A673 (cell line): ENCODE measurements around the gene DNAL4. TPM values are rescaled to one million over a fixed set of nuclear protein-coding genes. Genes with fewer than 3 reads are reported as not detected.

Experiments used
- BruUV-seq: library from RNA; stranded (reverse); fragments of 400-500 nt; replicated peaks from 2 replicates; lab custom pipeline; 2021; lab: Mats Ljungman, UMichigan
- CTCF ChIA-PET: fragments of 300-600 bp; sonication (Branson Sonifier 250); formaldehyde crosslinking; loops from one replicate; lab custom pipeline; 2022; ENCODE audit warnings: antibody characterized with exemption; lab: Charles Lee
- POLR2A ChIA-PET: fragments of 300-600 bp; sonication (Branson Sonifier 250); formaldehyde crosslinking; loops from one replicate; lab custom pipeline; 2022; ENCODE audit warnings: antibody characterized with exemption; ENCODE audit not compliant: low non-redundant PET; lab: Charles Lee
- DNase-seq: peaks from one replicate; pipeline ENCODE4 v3.0.0-alpha.2; 2015; ENCODE audit warnings: low spot score
- H3K27ac ChIP-seq: fragments of 200-600 bp; sonication (generic); 2 replicates; pipeline ENCODE4 v1.5.1; 2016; ENCODE audit warnings: mixed run types, low read depth, mild to moderate bottlenecking, mixed read lengths, antibody characterized with exemption, low read length; ENCODE audit not compliant: poor library complexity, severe bottlenecking
- H3K27me3 ChIP-seq: fragments of 200-600 bp; sonication (generic); replicated peaks from 2 replicates; pipeline ENCODE4 v1.6.1; 2017; ENCODE audit warnings: mixed run types, low read depth, mild to moderate bottlenecking, mixed read lengths, antibody characterized with exemption, low read length; ENCODE audit not compliant: insufficient read depth, poor library complexity
- H3K36me3 ChIP-seq: fragments of 200-600 bp; sonication (generic); 2 replicates; pipeline ENCODE4 v1.6.1; 2016; ENCODE audit warnings: mixed run types, mild to moderate bottlenecking, mixed read lengths, antibody characterized with exemption, low read length; ENCODE audit not compliant: insufficient read depth, poor library complexity, severe bottlenecking
- H3K4me1 ChIP-seq: fragments of 200-600 bp; sonication (generic); 2 replicates; pipeline ENCODE4 v1.6.1; 2017; ENCODE audit warnings: mixed run types, mild to moderate bottlenecking, mixed read lengths, antibody characterized with exemption, low read length; ENCODE audit not compliant: insufficient read depth, poor library complexity, severe bottlenecking
- H3K4me3 ChIP-seq: fragments of 200-600 bp; sonication (generic); 2 replicates; pipeline ENCODE4 v1.5.1; 2016; ENCODE audit warnings: low read depth, mixed run types, mild to moderate bottlenecking, mixed read lengths, low read length; ENCODE audit not compliant: poor library complexity, severe bottlenecking
- H3K9me3 ChIP-seq: fragments of 200-600 bp; sonication (generic); 2 replicates; pipeline ENCODE4 v1.6.1; 2016; ENCODE audit warnings: mixed run types, low read depth, mild to moderate bottlenecking, mixed read lengths, antibody characterized with exemption, low read length; ENCODE audit not compliant: poor library complexity, severe bottlenecking
- EZH2 ChIP-seq: fragments of 200-600 bp; sonication (generic); IDR thresholded peaks from 2 replicates; pipeline ENCODE4 v1.6.1; 2017; ENCODE audit warnings: borderline replicate concordance, low read depth, mild to moderate bottlenecking, mixed read lengths, antibody characterized with exemption, low read length; ENCODE audit not compliant: poor library complexity, severe bottlenecking
- intact Hi-C: fragments of 100-400 bp; cut with micrococcal nuclease; formaldehyde crosslinking; loops from one replicate; pipeline ENCODE4 v1.10.0; 2022; ENCODE audit not compliant: unreplicated experiment
- total RNA-seq: library from RNA; stranded (reverse); gene quantifications from 2 replicates; pipeline ENCODE4 v1.2.3, GENCODE V29; 2021
- TF ChIP-seq, protein P1 (sequence below): fragments of 300-800, 200-600 bp; sonication (generic); conservative IDR thresholded peaks from 2 replicates; pipeline ENCODE4 v1.5.1; 2017; ENCODE audit warnings: low read depth, mild to moderate bottlenecking, antibody characterized with exemption, low read length, moderate library complexity, mixed read lengths

The DNAL4 gene
- total RNA-seq, 1 experiment from 2014 or later, result 59.1 TPM

DNA sequence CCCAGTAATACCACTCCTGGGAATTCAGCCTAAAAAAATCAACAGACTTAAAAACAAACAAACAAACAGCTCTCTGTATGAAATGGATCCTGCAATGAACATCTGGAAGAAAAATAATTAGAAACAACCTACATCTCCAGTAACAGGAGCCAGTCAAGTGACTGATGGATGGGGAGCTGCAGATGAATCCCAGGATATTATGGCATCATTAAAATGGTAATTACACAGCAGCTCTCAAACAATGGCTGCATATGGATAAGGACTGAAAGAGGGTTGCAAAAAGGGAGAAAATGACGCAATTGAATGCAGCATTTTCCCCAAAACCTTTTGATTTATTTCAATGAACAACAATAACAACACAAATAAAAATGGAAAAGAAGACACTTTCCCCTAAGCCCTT, 45.7 kb upstream of the DNAL4 start:
- POLR2A ChIA-PET, result no interaction called here
- no peak for TF ChIP-seq EZH2
- TF ChIP-seq, protein P1, sequence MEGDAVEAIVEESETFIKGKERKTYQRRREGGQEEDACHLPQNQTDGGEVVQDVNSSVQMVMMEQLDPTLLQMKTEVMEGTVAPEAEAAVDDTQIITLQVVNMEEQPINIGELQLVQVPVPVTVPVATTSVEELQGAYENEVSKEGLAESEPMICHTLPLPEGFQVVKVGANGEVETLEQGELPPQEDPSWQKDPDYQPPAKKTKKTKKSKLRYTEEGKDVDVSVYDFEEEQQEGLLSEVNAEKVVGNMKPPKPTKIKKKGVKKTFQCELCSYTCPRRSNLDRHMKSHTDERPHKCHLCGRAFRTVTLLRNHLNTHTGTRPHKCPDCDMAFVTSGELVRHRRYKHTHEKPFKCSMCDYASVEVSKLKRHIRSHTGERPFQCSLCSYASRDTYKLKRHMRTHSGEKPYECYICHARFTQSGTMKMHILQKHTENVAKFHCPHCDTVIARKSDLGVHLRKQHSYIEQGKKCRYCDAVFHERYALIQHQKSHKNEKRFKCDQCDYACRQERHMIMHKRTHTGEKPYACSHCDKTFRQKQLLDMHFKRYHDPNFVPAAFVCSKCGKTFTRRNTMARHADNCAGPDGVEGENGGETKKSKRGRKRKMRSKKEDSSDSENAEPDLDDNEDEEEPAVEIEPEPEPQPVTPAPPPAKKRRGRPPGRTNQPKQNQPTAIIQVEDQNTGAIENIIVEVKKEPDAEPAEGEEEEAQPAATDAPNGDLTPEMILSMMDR, result no peak
- intact Hi-C loops, result no loop called here
- CTCF ChIA-PET, result no interaction called here
- peak overlapping the region; percentile 31 for H3K27ac ChIP-seq
- H3K4me3 ChIP-seq, result no peak overlapping the region
- peaks cover 9% of the 10 kb centered on the region for H3K36me3 ChIP-seq
- no peak for DNase-seq
- H3K27me3 ChIP-seq, result no peaks in the 10 kb centered on the region
- BruUV-seq, result no TSS peak
- H3K4me1 ChIP-seq, result peaks cover 33% of the 10 kb centered on the region
- H3K9me3 ChIP-seq, result no peaks in the 10 kb centered on the region

DNA sequence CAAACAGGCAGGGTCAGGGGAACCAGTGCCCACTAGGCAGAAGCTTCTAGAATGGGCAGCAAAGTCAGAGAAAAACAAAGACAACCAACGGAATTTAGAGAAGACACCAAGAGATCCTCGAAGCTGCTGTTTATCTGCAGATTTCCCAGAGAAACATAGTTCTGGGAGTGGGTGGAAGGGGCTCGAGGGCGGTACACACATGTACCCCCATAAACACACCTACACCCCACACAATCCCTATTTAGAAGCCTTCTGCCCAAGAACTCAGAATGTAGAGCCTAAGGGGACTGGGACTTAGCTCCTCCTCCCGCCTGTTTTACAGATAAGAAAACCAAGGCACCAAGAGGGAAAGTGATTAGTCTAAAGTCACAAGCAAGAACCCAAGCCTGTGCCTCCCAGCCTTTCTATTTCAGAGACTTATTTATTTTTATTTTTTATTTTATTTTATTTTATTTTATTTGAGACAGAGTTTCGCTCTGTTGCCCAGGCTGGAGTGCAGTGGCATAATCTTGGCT, 43.5 kb upstream of the DNAL4 start:
- intact Hi-C loops, result no loop called here
- TF ChIP-seq, protein P1, result no peak
- TF ChIP-seq EZH2, result no peak
- DNase-seq, result no peak
- ChIA-PET CTCF (interaction anchor here (1.1 kb wide), 1 partner anchor 68 kb away, joined by 3 read pairs; no protein-coding TSS in a partner anchor), POLR2A (no interaction called here)
- no peaks in the 10 kb centered on the region for H3K27me3 ChIP-seq
- BruUV-seq, result no TSS peak
- no peak overlapping the region for H3K4me3 ChIP-seq
- no peak overlapping the region for H3K27ac ChIP-seq
- no peaks in the 10 kb centered on the region for H3K9me3 ChIP-seq
- H3K4me1 ChIP-seq, result peaks cover 38% of the 10 kb centered on the region
- H3K36me3 ChIP-seq, result peaks cover 9% of the 10 kb centered on the region

DNA sequence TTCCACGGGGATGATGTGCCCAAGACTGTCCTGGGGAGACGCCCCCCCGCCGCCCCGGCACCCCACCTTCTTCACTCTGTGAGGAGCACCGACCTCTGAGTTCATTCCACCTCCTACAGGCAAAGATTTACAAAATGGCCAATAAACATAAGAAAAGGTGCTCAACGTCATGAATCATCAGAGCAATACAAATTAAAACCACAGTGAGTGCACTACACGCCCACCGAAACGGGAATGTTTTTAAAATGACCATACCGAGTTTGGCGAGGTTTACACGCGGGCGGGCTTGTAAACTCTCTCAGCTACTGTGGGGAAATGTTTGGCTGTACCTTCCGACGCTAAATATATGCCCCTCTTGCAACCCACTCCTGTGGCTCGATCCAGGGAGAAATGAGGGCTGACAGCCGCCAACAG, 42.0 kb upstream of the DNAL4 start:
- no peaks in the 10 kb centered on the region for H3K27me3 ChIP-seq
- CTCF ChIA-PET, result interaction anchor here (0.6 kb wide), 1 partner anchor 95 kb away, joined by 3 read pairs; no protein-coding TSS in a partner anchor
- no peaks in the 10 kb centered on the region for H3K9me3 ChIP-seq
- no TSS peak for BruUV-seq
- TF ChIP-seq EZH2, result no peak
- TF ChIP-seq, protein P1, result no peak
- H3K36me3 ChIP-seq, result peaks cover 17% of the 10 kb centered on the region
- POLR2A ChIA-PET, result no interaction called here
- no peak for DNase-seq
- intact Hi-C loops, result no loop called here
- H3K27ac ChIP-seq, result peak overlapping the region; percentile 37
- peaks cover 26% of the 10 kb centered on the region for H3K4me1 ChIP-seq
- H3K4me3 ChIP-seq, result no peak overlapping the region
